ENCODE results near the gene PACSIN1.

The PACSIN1 gene

GRCh38 chr6:34465531-34466241, at the start of gene PACSIN1:
TSS of gene PACSIN1 (plus strand) at chr6:34466076. CDS start at chr6:34526306, 60,230 bp downstream.
- in situ Hi-C loops (cut with MboI; ENCODE audit: low pct_unique_long_range_greater_than_20kb, low sequenced_read_pairs, unreplicated experiment) = no loop called here
- no peak for TF ChIP-seq CTCF (IDR thresholded peaks at IDR 0.05; ENCODE audit: extremely low read depth, insufficient read depth, missing control alignments)
- DNase-seq (ENCODE audit: low spot score) = peak; percentile 77

GRCh38 chr6:34416877-34417371, 49.0 kb upstream of the PACSIN1 start:
- TF ChIP-seq CTCF (IDR thresholded peaks at IDR 0.05; ENCODE audit: extremely low read depth, insufficient read depth, missing control alignments) = no peak
- in situ Hi-C loops (cut with MboI; ENCODE audit: low pct_unique_long_range_greater_than_20kb, low sequenced_read_pairs, unreplicated experiment) = loop anchor here (10.0 kb wide), 1 partner anchor 162 kb away; no protein-coding TSS in a partner anchor
- no peak for DNase-seq (ENCODE audit: low spot score)

GRCh38 chr6:34418367-34418766, 47.5 kb upstream of the PACSIN1 start:
- in situ Hi-C loops (cut with MboI; ENCODE audit: low pct_unique_long_range_greater_than_20kb, low sequenced_read_pairs, unreplicated experiment) = loop anchor here (10.0 kb wide), 1 partner anchor 164 kb away; no protein-coding TSS in a partner anchor
- TF ChIP-seq CTCF (IDR thresholded peaks at IDR 0.05; ENCODE audit: extremely low read depth, insufficient read depth, missing control alignments) = no peak

GRCh38 chr6:34423254-34423653, 42.6 kb upstream of the PACSIN1 start:
- TF ChIP-seq CTCF (IDR thresholded peaks at IDR 0.05; ENCODE audit: extremely low read depth, insufficient read depth, missing control alignments) = no peak
- in situ Hi-C loops (cut with MboI; ENCODE audit: low pct_unique_long_range_greater_than_20kb, low sequenced_read_pairs, unreplicated experiment) = no loop called here
- no peak for DNase-seq (ENCODE audit: low spot score)

More at GRCh38 chr6:34418367-34418766, 47.5 kb upstream of the PACSIN1 start:
- no peak for DNase-seq (ENCODE audit: low spot score)

- no peak for DNase-seq (ENCODE audit: low spot score)
- TF ChIP-seq CTCF (IDR thresholded peaks at IDR 0.05; ENCODE audit: extremely low read depth, insufficient read depth, missing control alignments) = no peak
- in situ Hi-C loops (cut with MboI; ENCODE audit: low pct_unique_long_range_greater_than_20kb, low sequenced_read_pairs, unreplicated experiment) = no loop called here
Measured at GRCh38 chr6:34424200-34425131, 41.4 kb upstream of the PACSIN1 start.

- in situ Hi-C loops (cut with MboI; ENCODE audit: low pct_unique_long_range_greater_than_20kb, low sequenced_read_pairs, unreplicated experiment) = no loop called here
- no peak for TF ChIP-seq CTCF (IDR thresholded peaks at IDR 0.05; ENCODE audit: extremely low read depth, insufficient read depth, missing control alignments)
- no peak for DNase-seq (ENCODE audit: low spot score)
Measured at GRCh38 chr6:34425132-34425497, 40.8 kb upstream of the PACSIN1 start.

All from GM13977 (cell line).